Activated CD4-positive, alpha-beta memory T cell treated with anti-CD3 and anti-CD28 coated beads for 36 hours (primary cell): ENCODE measurements around the gene CFL1. TPM values are rescaled to one million over a fixed set of nuclear protein-coding genes. Genes with fewer than 3 reads are reported as not detected.
"Not testable (repeated sequence)": the region's sequence is repeated elsewhere in the genome, so short reads cannot be mapped to it uniquely, and the experiment has no call there.

Source experiments
- CTCF ChIA-PET: fragments of 350-600 bp; sonication (Branson Sonifier 250); formaldehyde crosslinking; loops from one replicate; lab custom pipeline; 2021; ENCODE audit warnings: antibody characterized with exemption, inconsistent platforms; lab: Charles Lee
- POLR2A ChIA-PET: fragments of 350-600 bp; sonication (Branson Sonifier 250); formaldehyde crosslinking; loops from one replicate; lab custom pipeline; 2021; ENCODE audit warnings: antibody characterized with exemption; lab: Charles Lee
- DNase-seq: peaks from one replicate; pipeline ENCODE4 v3.0.0-alpha.2; 2020
- H3K27ac Mint-ChIP-seq: one replicate; pipeline ENCODE4 v1.8.0; 2021; ENCODE audit warnings: mixed read lengths
- H3K27me3 Mint-ChIP-seq: one replicate; pipeline ENCODE4 v1.8.0; 2021; ENCODE audit warnings: mixed read lengths
- H3K36me3 Mint-ChIP-seq: one replicate; pipeline ENCODE4 v1.8.0; 2021; ENCODE audit warnings: mixed read lengths
- H3K4me1 Mint-ChIP-seq: one replicate; pipeline ENCODE4 v1.8.0; 2021; ENCODE audit warnings: low read depth, mixed read lengths
- H3K4me3 Mint-ChIP-seq: one replicate; pipeline ENCODE4 v1.8.0; 2021; ENCODE audit warnings: mild to moderate bottlenecking, mixed read lengths
- H3K9me3 Mint-ChIP-seq: one replicate; pipeline ENCODE4 v1.8.0; 2021; ENCODE audit warnings: mixed read lengths
- intact Hi-C: fragments of 100-400 bp; cut with micrococcal nuclease; formaldehyde crosslinking; loops from one replicate; pipeline ENCODE4 v1.15.1; 2023
- total RNA-seq, 2 experiments: library from RNA; stranded (reverse); gene quantifications; one replicate each; pipeline ENCODE4 v1.2.3, GENCODE V29; 2021

The CFL1 gene
- total RNA-seq, 2 experiments from 2014 or later = 1,166 to 1,191 TPM

DNA sequence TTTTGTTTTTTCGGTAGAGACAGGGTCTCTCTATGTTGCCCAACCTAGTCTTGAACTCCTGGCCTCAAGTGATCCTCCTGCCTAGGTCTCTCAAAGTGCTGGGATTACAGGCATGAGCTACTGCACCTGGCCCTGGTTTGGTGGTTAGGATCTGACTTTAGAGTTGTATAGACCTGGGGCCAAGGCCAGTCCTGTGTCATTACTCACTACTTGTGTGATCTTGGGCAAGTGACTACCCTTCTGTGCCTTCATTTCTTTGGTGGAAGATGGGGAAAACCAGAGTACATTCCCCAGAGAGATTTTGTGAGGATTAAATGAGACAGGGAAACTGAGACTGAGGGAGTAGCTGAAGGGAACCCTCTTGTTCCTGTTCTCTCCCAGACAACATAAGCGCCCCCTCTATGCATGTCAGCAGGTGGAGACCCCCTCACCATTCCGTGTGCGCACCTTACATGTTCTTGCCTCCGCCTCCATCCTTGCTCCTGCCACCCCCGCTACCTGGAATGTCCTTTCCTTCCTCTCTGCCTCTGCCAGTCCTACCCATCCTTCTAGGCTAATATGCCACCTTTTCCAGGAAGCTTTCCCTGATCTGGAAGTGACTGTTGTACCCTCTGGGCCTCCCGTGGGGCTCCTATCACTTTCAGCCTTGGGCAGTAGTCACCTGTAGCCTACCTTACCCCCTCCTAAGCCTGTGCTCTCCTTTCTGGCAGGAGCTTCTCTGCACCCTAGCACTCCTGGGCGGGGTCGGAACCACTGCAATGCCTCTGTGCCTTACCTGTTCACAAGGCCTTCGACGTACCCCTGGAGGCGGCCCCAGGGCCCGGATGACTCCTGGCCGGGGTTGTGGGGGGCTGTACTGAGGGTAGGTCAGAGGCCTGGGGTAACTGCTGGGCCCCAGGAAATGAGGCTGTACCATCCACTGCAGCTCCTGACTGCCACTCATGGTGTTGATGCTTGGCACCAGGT is 38.3 kb upstream of the CFL1 start:
- POLR2A ChIA-PET = interaction anchor here (0.6 to 4.4 kb wide), 4 partner anchors 8 to 355 kb away, joined by 3 to 17 read pairs (median 3); partner anchors contain the start of genes CFL1, FIBP and MUS81
- peak overlapping the region; percentile 64 for H3K27ac Mint-ChIP-seq
- H3K27me3 Mint-ChIP-seq = no peaks in the 10 kb centered on the region
- H3K36me3 Mint-ChIP-seq = peaks cover 36% of the 10 kb centered on the region
- no peak overlapping the region for H3K4me3 Mint-ChIP-seq
- H3K4me1 Mint-ChIP-seq = peaks cover 61% of the 10 kb centered on the region
- peak; percentile 56 for DNase-seq
- intact Hi-C loops = no loop called here
- H3K9me3 Mint-ChIP-seq = no peaks in the 10 kb centered on the region
- CTCF ChIA-PET = interaction anchor here (1.7 to 10.6 kb wide), 2 partner anchors 8 to 36 kb away, joined by 6 to 192 read pairs; partner anchors contain the start of genes CCDC85B, FIBP and MUS81

DNA sequence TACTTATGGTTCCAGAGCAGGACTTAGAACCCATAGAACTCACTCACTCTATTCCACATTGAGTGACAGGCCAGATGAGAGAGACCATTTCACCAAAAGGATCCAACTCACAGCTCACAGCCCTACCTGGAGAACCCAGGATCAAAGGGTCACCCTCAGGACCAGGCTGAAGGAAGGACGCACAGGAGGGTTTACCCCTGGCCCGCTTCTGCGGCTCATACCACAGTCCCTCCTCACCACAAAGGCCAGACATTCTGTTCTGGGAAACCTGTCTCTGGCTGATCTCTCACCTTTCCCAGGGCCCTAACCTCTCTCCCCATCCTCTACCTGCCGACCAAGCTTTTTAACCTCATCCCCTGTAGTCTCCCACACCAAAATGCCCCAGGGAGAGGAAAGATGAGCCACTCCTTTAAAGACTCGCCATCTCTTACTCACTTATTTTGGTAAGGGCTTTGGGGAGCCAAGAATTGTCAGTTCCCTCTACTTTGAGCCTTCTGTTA is 37.6 kb upstream of the CFL1 start:
- H3K9me3 Mint-ChIP-seq = no peaks in the 10 kb centered on the region
- H3K27me3 Mint-ChIP-seq = no peaks in the 10 kb centered on the region
- intact Hi-C loops = no loop called here
- peak overlapping the region; percentile 64 for H3K27ac Mint-ChIP-seq
- ChIA-PET CTCF (interaction anchor here (10.6 kb wide), 1 partner anchor 7 kb away, joined by 192 read pairs; the partner anchor contains the start of genes CCDC85B and FIBP), POLR2A (interaction anchor here (0.6 to 4.4 kb wide), 2 partner anchors 36 to 354 kb away, joined by 3 to 17 read pairs; partner anchors contain the start of genes CFL1 and MUS81)
- H3K4me3 Mint-ChIP-seq = no peak overlapping the region
- peaks cover 36% of the 10 kb centered on the region for H3K36me3 Mint-ChIP-seq
- DNase-seq = no peak
- H3K4me1 Mint-ChIP-seq = peaks cover 56% of the 10 kb centered on the region

DNA sequence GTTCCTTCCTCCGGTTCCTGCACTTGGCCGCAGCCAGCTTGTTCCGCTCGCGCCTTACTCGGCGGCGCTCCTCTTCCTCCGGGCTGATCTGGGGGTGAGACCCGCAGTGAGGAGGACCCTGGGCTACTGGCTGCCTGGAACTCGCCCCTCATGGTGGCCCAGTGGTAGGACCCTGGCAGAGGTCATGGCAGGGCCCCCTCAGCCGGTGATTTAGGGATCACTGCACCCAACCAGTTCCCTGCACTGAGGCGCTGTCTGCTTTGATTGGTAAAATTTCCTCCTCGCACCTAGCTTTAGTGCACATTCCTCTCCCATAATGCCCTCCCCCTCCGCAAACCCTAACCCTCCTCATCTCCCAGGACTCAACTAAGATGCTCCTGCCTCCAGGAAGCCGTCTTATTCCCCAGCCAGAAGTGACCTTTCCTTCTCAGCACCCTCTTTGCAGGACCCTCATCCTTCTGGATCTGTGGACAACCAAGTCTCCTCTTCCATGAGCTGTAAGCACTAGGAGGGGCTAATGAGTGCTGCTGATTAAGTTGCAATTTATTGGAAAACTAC is 36.1 kb upstream of the CFL1 start:
- H3K36me3 Mint-ChIP-seq = peaks cover 36% of the 10 kb centered on the region
- peaks cover 67% of the 10 kb centered on the region for H3K4me1 Mint-ChIP-seq
- no peaks in the 10 kb centered on the region for H3K27me3 Mint-ChIP-seq
- H3K4me3 Mint-ChIP-seq = peak overlapping the region; percentile 65
- H3K9me3 Mint-ChIP-seq = no peaks in the 10 kb centered on the region
- ChIA-PET CTCF (interaction anchor here (1.2 to 10.6 kb wide), 3 partner anchors 6 to 128 kb away, joined by 3 to 192 read pairs (median 8); partner anchors contain the start of genes CCDC85B, FIBP and MUS81), POLR2A (interaction anchor here (0.5 to 7.5 kb wide), 8 partner anchors 9 to 182 kb away, joined by 3 to 95 read pairs (median 3); partner anchors contain the start of genes C11orf68, CFL1, KAT5 and MUS81)
- peak; percentile 55 for DNase-seq
- H3K27ac Mint-ChIP-seq = peak overlapping the region; percentile 87
- intact Hi-C loops = no loop called here

DNA sequence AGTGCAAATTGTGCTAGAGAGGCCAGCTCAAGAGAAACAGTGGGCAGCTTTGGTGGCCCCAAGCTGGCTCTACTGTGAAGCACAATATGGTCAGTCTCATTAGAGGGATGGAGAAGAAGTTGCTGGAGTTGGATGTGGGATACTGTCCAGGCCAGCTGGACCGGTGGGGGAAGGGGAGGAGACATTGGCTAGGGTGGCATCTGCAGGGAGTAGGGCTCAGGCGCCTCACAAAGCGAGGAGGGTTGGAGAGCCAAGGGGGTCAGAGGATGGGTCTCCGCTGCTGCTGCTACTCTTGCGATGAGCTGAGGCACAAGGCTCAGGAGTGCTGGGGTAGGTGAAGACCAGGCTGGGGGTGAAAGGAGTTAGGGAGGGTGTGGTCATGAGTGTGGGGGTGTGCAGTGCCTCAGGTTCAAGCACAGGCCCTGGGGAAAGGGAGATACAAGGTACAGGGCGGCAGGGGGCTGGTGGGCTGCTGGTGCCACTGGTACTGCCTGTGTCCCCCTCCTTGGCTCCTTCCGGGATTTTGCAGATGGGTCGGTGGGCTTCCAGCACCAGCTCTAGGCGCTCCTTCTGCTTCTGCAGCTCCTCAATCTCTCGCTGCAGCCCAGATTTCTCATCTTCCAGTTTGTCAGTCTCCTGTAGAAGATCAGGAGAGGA is 34.8 kb upstream of the CFL1 start:
- ChIA-PET CTCF (interaction anchor here (0.7 to 9.5 kb wide), 5 partner anchors 6 to 130 kb away, joined by 3 to 192 read pairs (median 3); partner anchors contain the start of genes FOSL1 and MUS81), POLR2A (interaction anchor here (1.3 to 7.5 kb wide), 4 partner anchors 7 to 34 kb away, joined by 3 to 98 read pairs (median 50); partner anchors contain the start of genes C11orf68, CFL1, FOSL1 and MUS81)
- Mint-ChIP-seq H3K4me1 (peaks cover 65% of the 10 kb centered on the region), H3K27me3 (no peaks in the 10 kb centered on the region), H3K36me3 (peaks cover 34% of the 10 kb centered on the region), H3K9me3 (no peaks in the 10 kb centered on the region), H3K27ac (peak overlapping the region; percentile 87), H3K4me3 (peak overlapping the region; percentile 65)
- DNase-seq = no peak
- intact Hi-C loops = loop anchor here (1.0 kb wide), 1 partner anchor 36 kb away; no protein-coding TSS in a partner anchor

DNA sequence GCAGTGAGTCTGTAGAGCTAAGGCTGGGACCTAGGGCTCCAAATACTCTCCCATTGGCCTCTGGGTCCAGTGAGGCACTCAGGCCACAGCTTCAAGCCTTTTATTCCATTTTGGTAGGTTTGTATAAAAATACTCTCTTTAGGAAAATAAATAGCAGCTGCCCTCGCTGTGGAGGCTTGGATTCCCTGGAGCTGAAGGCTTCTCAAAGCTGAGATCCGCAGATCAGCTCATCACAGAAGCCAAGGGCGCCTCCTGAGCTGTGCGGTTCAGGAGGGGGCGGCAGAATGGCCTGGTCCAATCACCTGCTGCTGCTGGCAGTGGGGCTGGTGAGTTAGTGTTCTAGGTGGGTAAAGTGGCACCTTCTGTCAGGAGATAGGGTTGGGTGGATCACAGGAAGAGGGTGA is 34.2 kb upstream of the CFL1 start:
- H3K27ac Mint-ChIP-seq = peak overlapping the region; percentile 87
- intact Hi-C loops, H3K27me3 Mint-ChIP-seq, H3K9me3 Mint-ChIP-seq: not testable (repeated sequence)
- H3K4me1 Mint-ChIP-seq = peaks cover 63% of the 10 kb centered on the region
- H3K4me3 Mint-ChIP-seq = peak overlapping the region; percentile 65
- H3K36me3 Mint-ChIP-seq = peaks cover 28% of the 10 kb centered on the region
- peak; percentile 66 for DNase-seq
- ChIA-PET POLR2A (interaction anchor here (5.0 to 7.5 kb wide), 2 partner anchors 8 to 33 kb away, joined by 95 to 98 read pairs; partner anchors contain the start of genes CFL1, FOSL1 and MUS81), CTCF (interaction anchor here (0.7 to 9.5 kb wide), 6 partner anchors 6 to 180 kb away, joined by 3 to 192 read pairs (median 6); partner anchors contain the start of genes FOSL1, KAT5 and MUS81)

DNA sequence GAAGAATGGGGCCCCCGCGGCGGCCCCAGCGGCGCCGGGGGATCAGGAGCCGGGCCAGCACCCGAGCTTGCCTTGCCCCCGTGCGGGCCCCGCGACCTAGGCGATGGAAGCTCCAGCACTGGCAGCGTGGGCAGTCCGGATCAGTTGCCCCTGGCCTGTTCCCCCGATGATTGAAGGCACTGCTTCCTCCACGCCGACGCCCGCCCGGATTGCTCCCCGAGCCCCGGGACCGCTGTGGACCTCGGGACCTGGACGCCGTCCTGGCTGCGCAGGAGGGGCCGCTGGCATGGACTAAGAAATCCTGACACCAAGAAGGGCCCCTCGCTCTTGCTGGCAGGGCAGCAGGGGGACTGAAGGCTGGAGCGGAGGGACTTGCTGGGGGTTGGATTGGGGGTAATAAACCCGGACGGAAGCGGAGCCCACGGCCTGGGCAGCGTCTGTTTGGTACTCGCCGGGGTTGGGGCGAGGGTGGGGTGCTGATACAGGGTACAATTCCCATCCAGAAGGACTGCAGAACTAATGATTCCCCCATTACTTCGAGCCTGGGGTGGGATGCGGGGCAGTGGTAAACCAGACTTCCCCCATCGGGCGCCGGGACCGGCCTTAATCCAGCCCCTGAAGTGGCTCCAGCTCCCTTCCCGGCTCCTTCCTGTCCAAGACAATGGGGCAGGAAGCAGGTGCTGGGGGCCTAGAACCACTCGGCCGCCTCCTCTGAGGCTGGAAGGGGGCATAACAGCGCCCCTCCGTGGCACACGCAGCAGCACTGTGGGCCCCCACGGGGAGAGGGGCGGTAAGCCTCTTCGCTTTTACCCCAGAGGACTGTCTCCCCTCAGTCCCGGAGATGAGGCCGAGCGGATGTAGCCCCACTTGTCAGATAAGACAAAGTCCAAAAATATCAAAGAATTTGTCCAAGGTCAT is 33.5 kb upstream of the CFL1 start:
- Mint-ChIP-seq H3K9me3 (no peaks in the 10 kb centered on the region), H3K36me3 (peaks cover 29% of the 10 kb centered on the region), H3K27me3 (no peaks in the 10 kb centered on the region), H3K4me1 (peaks cover 63% of the 10 kb centered on the region), H3K4me3 (peak overlapping the region; percentile 65), H3K27ac (peak overlapping the region; percentile 87)
- ChIA-PET CTCF (interaction anchor here (0.8 to 9.5 kb wide), 20 partner anchors 7 to 331 kb away, joined by 3 to 277 read pairs (median 5); partner anchors contain the start of genes BANF1, C11orf68, CFL1 and EFEMP2), POLR2A (interaction anchor here (0.7 to 7.5 kb wide), 11 partner anchors 9 to 467 kb away, joined by 3 to 98 read pairs (median 6); partner anchors contain the start of genes BANF1, C11orf68, CFL1 and EIF1AD)
- intact Hi-C loops = no loop called here
- DNase-seq = peak; percentile 53

DNA sequence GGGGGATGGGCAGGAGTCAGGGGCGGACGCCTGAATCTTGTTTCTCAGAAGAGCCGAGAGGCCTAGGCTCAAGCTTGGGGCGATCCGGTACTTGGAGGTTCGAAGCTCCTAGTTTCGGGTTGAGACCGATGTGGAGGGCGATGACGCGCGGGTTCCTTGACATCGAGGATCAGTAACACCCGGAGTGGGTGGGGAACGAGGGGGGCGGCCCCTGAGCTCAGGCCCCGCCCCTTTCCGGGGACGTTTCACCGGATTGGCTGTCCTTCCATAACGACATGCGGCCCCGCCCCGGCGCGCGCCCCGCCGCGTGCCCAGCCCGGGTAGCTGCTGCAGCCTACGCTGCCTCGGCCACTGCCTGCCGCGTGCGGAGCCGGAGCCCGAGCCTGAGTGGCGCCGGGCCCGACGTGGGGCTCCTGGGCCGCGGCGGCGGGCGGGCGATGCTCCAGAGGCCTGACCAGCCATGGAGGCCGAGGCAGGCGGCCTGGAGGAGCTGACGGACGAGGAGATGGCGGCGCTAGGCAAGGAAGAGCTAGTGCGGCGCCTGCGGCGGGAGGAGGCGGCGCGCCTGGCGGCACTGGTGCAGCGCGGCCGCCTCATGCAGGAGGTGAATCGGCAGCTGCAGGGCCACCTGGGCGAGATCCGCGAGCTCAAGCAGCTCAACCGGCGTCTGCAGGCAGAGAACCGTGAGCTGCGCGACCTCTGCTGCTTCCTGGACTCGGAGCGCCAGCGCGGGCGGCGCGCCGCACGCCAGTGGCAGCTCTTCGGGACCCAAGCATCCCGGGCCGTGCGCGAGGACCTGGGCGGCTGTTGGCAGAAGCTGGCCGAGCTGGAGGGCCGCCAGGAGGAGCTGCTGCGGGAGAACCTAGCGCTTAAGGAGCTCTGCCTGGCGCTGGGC is 32.6 kb upstream of the CFL1 start, which contains the start of gene CCDC85B:
TSS of gene CCDC85B (plus strand) at position 350 of the 895 bp plus-strand sequence. CDS start at position 461, 111 bp downstream.
- peaks cover 58% of the 10 kb centered on the region for H3K4me1 Mint-ChIP-seq
- intact Hi-C loops = loop anchor here (1.0 kb wide), 2 partner anchors 10 to 29 kb away; partner anchors contain the start of genes C11orf68, DRAP1 and FOSL1
- H3K27ac Mint-ChIP-seq = peak within 1 kb of the TSS; percentile 89
- H3K36me3 Mint-ChIP-seq = peaks cover 29% of the 10 kb centered on the region
- peak; percentile 99 for DNase-seq
- H3K27me3 Mint-ChIP-seq = no peaks in the 10 kb centered on the region
- ChIA-PET POLR2A (interaction anchor here (0.6 to 7.5 kb wide), 21 partner anchors 9 to 726 kb away, joined by 3 to 98 read pairs (median 4); partner anchors contain the start of genes BANF1, C11orf68, CFL1 and EIF1AD), CTCF (interaction anchor here (0.6 to 9.5 kb wide), 26 partner anchors 8 to 332 kb away, joined by 3 to 277 read pairs (median 4); partner anchors contain the start of genes BANF1, C11orf68, CFL1 and EFEMP2)
- H3K9me3 Mint-ChIP-seq = no peaks in the 10 kb centered on the region
- H3K4me3 Mint-ChIP-seq = peak within 1 kb of the TSS; percentile 99

DNA sequence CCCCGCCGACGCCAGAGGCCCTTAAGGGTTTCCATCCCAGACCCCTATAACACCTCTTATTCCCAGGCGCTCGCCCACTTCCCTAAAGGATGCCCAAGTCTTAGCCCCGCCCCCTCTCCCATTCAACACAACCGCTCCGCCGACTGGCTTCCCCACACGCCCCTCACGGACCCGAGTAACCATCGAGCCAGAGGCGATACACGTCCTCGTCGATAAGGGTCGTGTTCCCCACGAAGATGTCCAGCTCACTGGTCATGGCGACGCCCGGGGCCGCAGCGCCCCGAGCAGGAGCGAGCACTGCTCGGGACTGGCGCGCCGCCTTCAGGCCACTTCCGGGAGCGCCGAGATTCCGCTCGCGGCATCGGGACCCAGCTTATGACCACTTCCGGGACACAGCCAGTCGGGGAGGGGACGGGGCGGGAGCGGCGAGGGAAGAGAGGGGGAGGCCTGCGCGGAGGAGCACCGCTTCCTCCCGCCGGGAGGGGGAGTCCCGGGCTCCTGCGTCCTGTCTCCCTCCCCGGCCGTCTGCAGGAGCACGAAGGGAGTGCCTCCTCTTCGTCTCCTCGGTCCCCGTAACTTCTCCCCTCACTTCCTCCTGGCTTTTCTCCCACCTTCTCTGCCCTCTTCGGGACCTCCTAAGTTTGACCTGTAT is 30.3 kb upstream of the CFL1 start, which contains the start of gene FIBP:
TSS of gene FIBP (minus strand) at position 309 of the 652 bp plus-strand sequence. CDS start at position 256, 53 bp downstream.
- Mint-ChIP-seq H3K9me3 (no peaks in the 10 kb centered on the region), H3K27me3 (no peaks in the 10 kb centered on the region), H3K36me3 (peaks cover 39% of the 10 kb centered on the region), H3K27ac (peak within 1 kb of the TSS; percentile 89), H3K4me1 (peaks cover 57% of the 10 kb centered on the region), H3K4me3 (peak within 1 kb of the TSS; percentile 99)
- DNase-seq = peak; percentile 98
- POLR2A ChIA-PET = interaction anchor here (0.9 to 7.5 kb wide), 13 partner anchors 9 to 176 kb away, joined by 3 to 98 read pairs (median 4); partner anchors contain the start of genes CFL1, CTSW, FOSL1 and KAT5
- intact Hi-C loops = loop anchor here (1.0 to 2.0 kb wide), 4 partner anchors 15 to 73 kb away; partner anchors contain the start of genes CFL1, EFEMP2 and SART1
- CTCF ChIA-PET = interaction anchor here (0.7 to 9.5 kb wide), 31 partner anchors 8 to 275 kb away, joined by 3 to 277 read pairs (median 4); partner anchors contain the start of genes AP5B1, BANF1, CFL1 and CST6
